Measurements from ENCODE around the gene GIMAP7. TPM values are rescaled to one million over a fixed set of nuclear protein-coding genes. Genes with fewer than 3 reads are reported as not detected.

The GIMAP7 gene
- not detected in 2 replicates for total RNA-seq (2014; rRNA removed; shearing (Covaris generic); ENCODE audit: low replicate concordance)

GRCh38 chr7:150514748-150515222, at the start of gene GIMAP7:
TSS of gene GIMAP7 (plus strand) at chr7:150514872. CDS start at chr7:150519975, 5,103 bp downstream.
- no peaks in the 10 kb centered on the region for H3K36me3 ChIP-seq (ENCODE audit: insufficient read depth, low read length)
- H3K4me2 ChIP-seq (ENCODE audit: low read depth, low read length, poor library complexity, severe bottlenecking): no peak within 1 kb of the TSS
- no peak within 1 kb of the TSS for H3K27ac ChIP-seq (ENCODE audit: low read length)
- H3K79me2 ChIP-seq (ENCODE audit: low read length): no peaks in the 10 kb centered on the region
- no peaks in the 10 kb centered on the region for H4K20me1 ChIP-seq (ENCODE audit: insufficient read depth, low read depth, low read length)
- no peak for DNase-seq
- no peak within 1 kb of the TSS for H2AFZ ChIP-seq (ENCODE audit: low read length)
- no peaks in the 10 kb centered on the region for H3K27me3 ChIP-seq (ENCODE audit: low read length)
- H3K9me2 ChIP-seq (replicated peaks; ENCODE audit: insufficient read depth, low read length): no peaks in the 10 kb centered on the region
- H3K4me1 ChIP-seq (ENCODE audit: low read length): no peaks in the 10 kb centered on the region
- H3K4me3 ChIP-seq (ENCODE audit: low read length): no peak within 1 kb of the TSS
- no peak within 1 kb of the TSS for H3K9ac ChIP-seq (ENCODE audit: low read length)
- H3K9me3 ChIP-seq (ENCODE audit: low read length): no peaks in the 10 kb centered on the region

DNA sequence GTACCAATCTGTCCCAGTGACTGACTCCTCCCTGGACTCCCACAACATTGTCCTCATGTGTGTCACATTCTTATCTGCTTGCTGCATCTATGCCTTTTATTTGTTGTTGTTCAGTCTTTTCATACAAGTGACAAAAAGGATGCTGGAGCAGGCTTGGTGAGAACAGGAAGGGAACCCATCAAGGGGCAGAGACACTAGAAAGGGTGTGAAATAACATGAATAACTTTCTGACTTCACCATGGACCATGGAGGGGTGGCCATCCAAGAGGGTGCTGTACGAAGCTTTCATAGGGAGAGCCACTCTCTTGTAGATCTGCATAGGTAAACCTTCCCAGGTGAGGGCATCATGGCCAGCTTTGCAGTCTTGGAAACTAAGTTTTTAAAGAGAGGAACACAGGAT, 49.7 kb upstream of the GIMAP7 start:
- no peaks in the 10 kb centered on the region for H4K20me1 ChIP-seq (ENCODE audit: insufficient read depth, low read depth, low read length)
- no peak overlapping the region for H3K4me2 ChIP-seq (ENCODE audit: low read depth, low read length, poor library complexity, severe bottlenecking)
- H3K36me3 ChIP-seq (ENCODE audit: insufficient read depth, low read length): no peaks in the 10 kb centered on the region
- H3K79me2 ChIP-seq (ENCODE audit: low read length): no peaks in the 10 kb centered on the region
- H3K9me3 ChIP-seq (ENCODE audit: low read length): no peaks in the 10 kb centered on the region
- H3K27me3 ChIP-seq (ENCODE audit: low read length): no peaks in the 10 kb centered on the region
- no peaks in the 10 kb centered on the region for H3K9me2 ChIP-seq (replicated peaks; ENCODE audit: insufficient read depth, low read length)
- no peaks in the 10 kb centered on the region for H3K4me1 ChIP-seq (ENCODE audit: low read length)
- no peak overlapping the region for H2AFZ ChIP-seq (ENCODE audit: low read length)
- H3K4me3 ChIP-seq (ENCODE audit: low read length): no peak overlapping the region
- no peak for DNase-seq
- H3K9ac ChIP-seq (ENCODE audit: low read length): no peak overlapping the region
- H3K27ac ChIP-seq (ENCODE audit: low read length): no peak overlapping the region

- Histone ChIP-seq H3K4me3 (ENCODE audit: low read length) (no peak overlapping the region), H3K4me2 (ENCODE audit: low read depth, low read length, poor library complexity, severe bottlenecking) (no peak overlapping the region), H2AFZ (ENCODE audit: low read length) (no peak overlapping the region), H4K20me1 (ENCODE audit: insufficient read depth, low read depth, low read length) (no peaks in the 10 kb centered on the region), H3K27me3 (ENCODE audit: low read length) (no peaks in the 10 kb centered on the region), H3K9ac (ENCODE audit: low read length) (no peak overlapping the region), H3K79me2 (ENCODE audit: low read length) (no peaks in the 10 kb centered on the region), H3K9me2 (replicated peaks; ENCODE audit: insufficient read depth, low read length) (no peaks in the 10 kb centered on the region), H3K36me3 (ENCODE audit: insufficient read depth, low read length) (no peaks in the 10 kb centered on the region), H3K27ac (ENCODE audit: low read length) (no peak overlapping the region), H3K9me3 (ENCODE audit: low read length) (no peaks in the 10 kb centered on the region), H3K4me1 (ENCODE audit: low read length) (no peaks in the 10 kb centered on the region)
- no peak for DNase-seq
Observed at GRCh38 chr7:150465414-150465813, 49.3 kb upstream of the GIMAP7 start.

- Histone ChIP-seq H3K9me3 (ENCODE audit: low read length) (no peaks in the 10 kb centered on the region), H3K79me2 (ENCODE audit: low read length) (no peaks in the 10 kb centered on the region), H3K4me3 (ENCODE audit: low read length) (no peak overlapping the region), H2AFZ (ENCODE audit: low read length) (no peak overlapping the region), H3K4me1 (ENCODE audit: low read length) (no peaks in the 10 kb centered on the region), H3K9me2 (replicated peaks; ENCODE audit: insufficient read depth, low read length) (no peaks in the 10 kb centered on the region), H4K20me1 (ENCODE audit: insufficient read depth, low read depth, low read length) (no peaks in the 10 kb centered on the region), H3K36me3 (ENCODE audit: insufficient read depth, low read length) (no peaks in the 10 kb centered on the region), H3K9ac (ENCODE audit: low read length) (no peak overlapping the region), H3K4me2 (ENCODE audit: low read depth, low read length, poor library complexity, severe bottlenecking) (no peak overlapping the region), H3K27me3 (ENCODE audit: low read length) (no peaks in the 10 kb centered on the region), H3K27ac (ENCODE audit: low read length) (no peak overlapping the region)
- no peak for DNase-seq
Observed at GRCh38 chr7:150466477-150466876, 48.2 kb upstream of the GIMAP7 start.

- Histone ChIP-seq H3K9me2 (replicated peaks; ENCODE audit: insufficient read depth, low read length) (no peaks in the 10 kb centered on the region), H4K20me1 (ENCODE audit: insufficient read depth, low read depth, low read length) (no peaks in the 10 kb centered on the region), H3K79me2 (ENCODE audit: low read length) (no peaks in the 10 kb centered on the region), H3K9ac (ENCODE audit: low read length) (no peak overlapping the region), H3K27me3 (ENCODE audit: low read length) (no peaks in the 10 kb centered on the region), H3K4me3 (ENCODE audit: low read length) (no peak overlapping the region), H2AFZ (ENCODE audit: low read length) (no peak overlapping the region), H3K4me2 (ENCODE audit: low read depth, low read length, poor library complexity, severe bottlenecking) (no peak overlapping the region), H3K4me1 (ENCODE audit: low read length) (no peaks in the 10 kb centered on the region), H3K9me3 (ENCODE audit: low read length) (no peaks in the 10 kb centered on the region), H3K27ac (ENCODE audit: low read length) (no peak overlapping the region), H3K36me3 (ENCODE audit: insufficient read depth, low read length) (no peaks in the 10 kb centered on the region)
- no peak for DNase-seq
Observed at GRCh38 chr7:150468241-150468640, 46.4 kb upstream of the GIMAP7 start.

DNA sequence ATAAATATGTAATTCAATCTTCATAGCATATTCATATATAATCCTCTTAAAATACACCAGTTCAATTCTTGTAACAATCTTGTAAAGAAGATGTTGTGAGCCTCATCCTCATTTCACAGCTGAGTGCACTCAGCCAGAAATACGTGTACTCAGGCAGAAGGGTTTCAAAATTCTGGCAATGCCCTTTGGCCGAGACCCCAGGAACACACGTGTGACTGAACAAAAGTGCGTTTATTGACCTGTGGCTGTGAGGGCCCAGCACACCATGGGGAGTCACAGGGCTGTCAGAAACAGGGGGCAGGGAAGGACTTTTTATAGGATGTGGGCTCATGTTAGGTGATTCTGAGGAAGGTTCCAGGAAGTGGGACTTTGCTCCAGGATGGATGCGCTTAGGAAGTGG, 42.8 kb upstream of the GIMAP7 start:
- DNase-seq: no peak
- Histone ChIP-seq H4K20me1 (ENCODE audit: insufficient read depth, low read depth, low read length) (no peaks in the 10 kb centered on the region), H3K9ac (ENCODE audit: low read length) (no peak overlapping the region), H3K27me3 (ENCODE audit: low read length) (no peaks in the 10 kb centered on the region), H3K4me1 (ENCODE audit: low read length) (no peaks in the 10 kb centered on the region), H3K4me3 (ENCODE audit: low read length) (no peak overlapping the region), H3K79me2 (ENCODE audit: low read length) (no peaks in the 10 kb centered on the region), H3K4me2 (ENCODE audit: low read depth, low read length, poor library complexity, severe bottlenecking) (no peak overlapping the region), H3K9me2 (replicated peaks; ENCODE audit: insufficient read depth, low read length) (no peaks in the 10 kb centered on the region), H3K27ac (ENCODE audit: low read length) (no peak overlapping the region), H3K9me3 (ENCODE audit: low read length) (no peaks in the 10 kb centered on the region), H3K36me3 (ENCODE audit: insufficient read depth, low read length) (no peaks in the 10 kb centered on the region), H2AFZ (ENCODE audit: low read length) (no peak overlapping the region)

DNA sequence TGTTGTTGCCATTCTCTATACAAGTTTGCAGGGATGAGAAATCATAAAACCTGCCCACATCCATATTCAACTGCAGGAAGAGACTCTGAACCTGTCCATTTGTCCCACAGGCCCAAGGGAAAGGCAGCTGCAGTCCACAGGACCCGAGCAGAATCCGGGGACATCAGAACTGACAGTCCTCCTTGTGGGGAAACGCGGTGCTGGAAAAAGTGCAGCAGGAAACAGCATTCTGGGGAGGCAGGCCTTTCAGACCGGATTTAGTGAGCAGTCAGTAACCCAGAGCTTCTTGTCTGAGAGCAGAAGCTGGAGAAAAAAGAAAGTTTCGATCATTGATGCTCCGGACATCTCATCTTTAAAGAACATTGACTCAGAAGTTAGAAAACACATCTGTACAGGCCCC, 40.8 kb upstream of the GIMAP7 start:
- no peaks in the 10 kb centered on the region for H3K36me3 ChIP-seq (ENCODE audit: insufficient read depth, low read length)
- no peaks in the 10 kb centered on the region for H3K4me1 ChIP-seq (ENCODE audit: low read length)
- no peaks in the 10 kb centered on the region for H3K27me3 ChIP-seq (ENCODE audit: low read length)
- no peak overlapping the region for H3K9ac ChIP-seq (ENCODE audit: low read length)
- no peak overlapping the region for H3K4me2 ChIP-seq (ENCODE audit: low read depth, low read length, poor library complexity, severe bottlenecking)
- no peak for DNase-seq
- no peaks in the 10 kb centered on the region for H4K20me1 ChIP-seq (ENCODE audit: insufficient read depth, low read depth, low read length)
- H3K9me3 ChIP-seq (ENCODE audit: low read length): no peaks in the 10 kb centered on the region
- no peaks in the 10 kb centered on the region for H3K79me2 ChIP-seq (ENCODE audit: low read length)
- no peaks in the 10 kb centered on the region for H3K9me2 ChIP-seq (replicated peaks; ENCODE audit: insufficient read depth, low read length)
- H3K27ac ChIP-seq (ENCODE audit: low read length): no peak overlapping the region
- no peak overlapping the region for H2AFZ ChIP-seq (ENCODE audit: low read length)
- H3K4me3 ChIP-seq (ENCODE audit: low read length): no peak overlapping the region

DNA sequence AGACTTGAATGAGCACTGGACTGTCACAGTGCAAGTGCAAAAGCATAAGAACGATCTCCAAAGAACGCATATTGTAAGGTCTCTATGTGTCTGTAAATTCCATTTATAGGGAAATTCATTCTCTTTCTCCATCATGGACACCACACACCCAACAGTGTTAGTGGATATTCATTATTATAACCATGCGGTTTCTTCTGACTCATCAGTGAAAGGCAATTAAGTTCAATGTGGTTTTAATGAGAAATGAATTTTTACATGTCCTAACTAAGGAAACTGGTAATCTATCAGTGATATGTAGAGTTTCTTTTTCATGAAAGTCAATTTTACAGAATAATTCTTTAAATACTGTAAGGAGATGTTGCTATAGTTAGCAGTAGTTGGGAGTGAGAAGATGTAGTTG, 38.4 kb upstream of the GIMAP7 start:
- Histone ChIP-seq H3K36me3 (ENCODE audit: insufficient read depth, low read length) (no peaks in the 10 kb centered on the region), H2AFZ (ENCODE audit: low read length) (no peak overlapping the region)

More for the DNA sequence above, 38.4 kb upstream of the GIMAP7 start:
- no peaks in the 10 kb centered on the region for H3K9me3 ChIP-seq (ENCODE audit: low read length)
- H3K4me1 ChIP-seq (ENCODE audit: low read length): no peaks in the 10 kb centered on the region
- H4K20me1 ChIP-seq (ENCODE audit: insufficient read depth, low read depth, low read length): no peaks in the 10 kb centered on the region
- no peaks in the 10 kb centered on the region for H3K9me2 ChIP-seq (replicated peaks; ENCODE audit: insufficient read depth, low read length)
- H3K4me2 ChIP-seq (ENCODE audit: low read depth, low read length, poor library complexity, severe bottlenecking): no peak overlapping the region
- no peak for DNase-seq
- H3K9ac ChIP-seq (ENCODE audit: low read length): no peak overlapping the region
- no peak overlapping the region for H3K27ac ChIP-seq (ENCODE audit: low read length)
- no peaks in the 10 kb centered on the region for H3K79me2 ChIP-seq (ENCODE audit: low read length)
- H3K27me3 ChIP-seq (ENCODE audit: low read length): no peaks in the 10 kb centered on the region
- no peak overlapping the region for H3K4me3 ChIP-seq (ENCODE audit: low read length)

Data from Karpas-422 (cell line).